HUES64 (cell line): ENCODE data around the gene TUSC2.
"Not testable (repeated sequence)": the region's sequence is repeated elsewhere in the genome, so short reads cannot be mapped to it uniquely, and the experiment has no call there.

Experiments used
- H3K27ac ChIP-seq: 2 replicates; pipeline ENCODE4 v1.7.0; 2013; ENCODE audit warnings: low read depth, low read length, inconsistent platforms
- H3K27me3 ChIP-seq: 2 replicates; pipeline ENCODE4 v1.6.1; 2013; ENCODE audit warnings: mild to moderate bottlenecking, low read length; ENCODE audit not compliant: insufficient read depth
- H3K36me3 ChIP-seq: 2 replicates; pipeline ENCODE4 v1.6.1; 2013; ENCODE audit warnings: mild to moderate bottlenecking, low read length; ENCODE audit not compliant: insufficient read depth
- H3K4me1 ChIP-seq: 2 replicates; pipeline ENCODE4 v1.6.1; 2013; ENCODE audit warnings: mild to moderate bottlenecking, low read length, moderate library complexity; ENCODE audit not compliant: insufficient read depth
- H3K4me3 ChIP-seq: 2 replicates; pipeline ENCODE4 v1.5.1; 2013; ENCODE audit warnings: mild to moderate bottlenecking, low read length, moderate library complexity
- H3K9ac ChIP-seq: 2 replicates; pipeline ENCODE4 v1.6.1; 2013; ENCODE audit warnings: mild to moderate bottlenecking, low read depth, low read length
- H3K9me3 ChIP-seq: 2 replicates; pipeline ENCODE4 v1.6.1; 2013; ENCODE audit warnings: low read depth, low read length; ENCODE audit not compliant: insufficient read depth
- WGBS: fragments of 150-250, 120-280 bp; methylation state at CpG from one replicate; pipeline ENCODE4 v1.1.7; 2013; ENCODE audit warnings: missing lambda C conversion rate; 5-methylcytosine and 5-hydroxymethylcytosine counted together

Gene TUSC2

GRCh38 chr3:50292159-50293078 is 35.6 kb downstream of the TUSC2 start, which contains the start of gene IFRD2:
Gene IFRD2, minus strand, starts transcription at chr3:50292429. Its CDS starts 155 bp downstream, at chr3:50292274.
- peak within 1 kb of the TSS; percentile 97 for H3K4me3 ChIP-seq
- H3K9ac ChIP-seq, result peak within 1 kb of the TSS; percentile 93
- peak within 1 kb of the TSS; percentile 58 for H3K27ac ChIP-seq
- no peaks in the 10 kb centered on the region for H3K9me3 ChIP-seq
- H3K27me3 ChIP-seq, result no peaks in the 10 kb centered on the region
- H3K4me1 ChIP-seq, result no peaks in the 10 kb centered on the region
- peaks cover 33% of the 10 kb centered on the region for H3K36me3 ChIP-seq
- 4% methylated on average over 67 of the region's 67 CpGs for WGBS

- Histone ChIP-seq H3K27me3 (no peaks in the 10 kb centered on the region), H3K36me3 (peaks cover 45% of the 10 kb centered on the region), H3K9me3 (no peaks in the 10 kb centered on the region), H3K4me3 (no peak overlapping the region), H3K27ac (no peak overlapping the region), H3K4me1 (no peaks in the 10 kb centered on the region), H3K9ac (no peak overlapping the region)
- WGBS, result 95% methylated on average over 16 of the region's 16 CpGs
These were observed 37.8 kb downstream of the TUSC2 start for GRCh38 chr3:50290161-50290641.

GRCh38 chr3:50289130-50289529 is 38.9 kb downstream of the TUSC2 start:
- Histone ChIP-seq H3K27ac (no peak overlapping the region), H3K9me3 (no peaks in the 10 kb centered on the region), H3K4me1 (no peaks in the 10 kb centered on the region), H3K9ac (no peak overlapping the region), H3K36me3 (peaks cover 45% of the 10 kb centered on the region), H3K27me3 (no peaks in the 10 kb centered on the region), H3K4me3 (no peak overlapping the region)
- 97% methylated on average over 6 of the region's 6 CpGs for WGBS

- no peak overlapping the region for H3K4me3 ChIP-seq
- no peaks in the 10 kb centered on the region for H3K9me3 ChIP-seq
- H3K27ac ChIP-seq, result no peak overlapping the region
- H3K4me1 ChIP-seq, result no peaks in the 10 kb centered on the region
- H3K27me3 ChIP-seq, result no peaks in the 10 kb centered on the region
- WGBS, result 97% methylated on average over 23 of the region's 23 CpGs
- peaks cover 45% of the 10 kb centered on the region for H3K36me3 ChIP-seq
- H3K9ac ChIP-seq, result no peak overlapping the region
These were observed 39.5 kb downstream of the TUSC2 start for GRCh38 chr3:50288387-50289007.

GRCh38 chr3:50287262-50287661 is 40.8 kb downstream of the TUSC2 start:
- peaks cover 45% of the 10 kb centered on the region for H3K36me3 ChIP-seq
- no peak overlapping the region for H3K27ac ChIP-seq
- no peaks in the 10 kb centered on the region for H3K4me1 ChIP-seq
- no peak overlapping the region for H3K4me3 ChIP-seq
- no peak overlapping the region for H3K9ac ChIP-seq
- H3K9me3 ChIP-seq, result no peaks in the 10 kb centered on the region
- H3K27me3 ChIP-seq, result no peaks in the 10 kb centered on the region
- WGBS, result 94% methylated on average over 1 of the region's 1 CpG

- Histone ChIP-seq H3K36me3 (peaks cover 45% of the 10 kb centered on the region), H3K4me3 (no peak overlapping the region), H3K27me3 (no peaks in the 10 kb centered on the region), H3K27ac (no peak overlapping the region), H3K4me1 (no peaks in the 10 kb centered on the region), H3K9ac (no peak overlapping the region), H3K9me3 (no peaks in the 10 kb centered on the region)
- 93% methylated on average over 27 of the region's 28 CpGs for WGBS
These were observed 41.4 kb downstream of the TUSC2 start for GRCh38 chr3:50286322-50287227.

GRCh38 chr3:50284121-50284520 is 43.9 kb downstream of the TUSC2 start:
- 96% methylated on average over 4 of the region's 6 CpGs for WGBS

GRCh38 chr3:50279255-50280016 is 48.6 kb downstream of the TUSC2 start:
- WGBS, result 95% methylated on average over 8 of the region's 8 CpGs
- Histone ChIP-seq H3K4me3 (no peak overlapping the region), H3K27me3 (peaks cover 29% of the 10 kb centered on the region), H3K9ac (no peak overlapping the region), H3K36me3 (no peaks in the 10 kb centered on the region), H3K4me1 (no peaks in the 10 kb centered on the region), H3K9me3 (no peaks in the 10 kb centered on the region), H3K27ac (no peak overlapping the region)

More at GRCh38 chr3:50284121-50284520, 43.9 kb downstream of the TUSC2 start:
- not testable (repeated sequence) for H3K9ac ChIP-seq, H3K4me1 ChIP-seq, H3K27me3 ChIP-seq, H3K9me3 ChIP-seq, H3K4me3 ChIP-seq, H3K27ac ChIP-seq
- peaks cover 29% of the 10 kb centered on the region for H3K36me3 ChIP-seq

GRCh38 chr3:50278880-50279224 is 49.2 kb downstream of the TUSC2 start, which contains the start of gene LSMEM2:
Gene LSMEM2, plus strand, starts transcription at chr3:50279087. Its CDS starts 27 bp downstream, at chr3:50279114.
- WGBS, result 84% methylated on average over 2 of the region's 2 CpGs
- peaks cover 35% of the 10 kb centered on the region for H3K27me3 ChIP-seq
- H3K27ac ChIP-seq, result no peak within 1 kb of the TSS
- no peak within 1 kb of the TSS for H3K4me3 ChIP-seq
- H3K36me3 ChIP-seq, result no peaks in the 10 kb centered on the region
- H3K4me1 ChIP-seq, result no peaks in the 10 kb centered on the region
- H3K9ac ChIP-seq, result no peak within 1 kb of the TSS
- no peaks in the 10 kb centered on the region for H3K9me3 ChIP-seq

- peaks cover 40% of the 10 kb centered on the region for H3K27me3 ChIP-seq
- H3K36me3 ChIP-seq, result no peaks in the 10 kb centered on the region
- WGBS, result 92% methylated on average over 4 of the region's 4 CpGs
These were observed 49.7 kb downstream of the TUSC2 start for GRCh38 chr3:50278123-50278879.

More at GRCh38 chr3:50278123-50278879, 49.7 kb downstream of the TUSC2 start:
- no peaks in the 10 kb centered on the region for H3K4me1 ChIP-seq
- no peak overlapping the region for H3K4me3 ChIP-seq
- no peak overlapping the region for H3K9ac ChIP-seq
- H3K27ac ChIP-seq, result no peak overlapping the region
- no peaks in the 10 kb centered on the region for H3K9me3 ChIP-seq
